HG03571 (cell line): Measurements from ENCODE around the gene TSEN15.
"Not testable (repeated sequence)": the region's sequence is repeated elsewhere in the genome, so short reads cannot be mapped to it uniquely, and the experiment has no call there.

ENCODE experiments used
- ATAC-seq: cut with Tn5 transposase; IDR thresholded peaks from one replicate; pipeline ENCODE4 v1.9.1; 2021; ENCODE audit not compliant: unreplicated experiment

Gene TSEN15

GRCh38 chr1:184031092-184031408 lies 20.5 kb upstream of the TSEN15 start:
- ATAC-seq = no peak

- no peak for ATAC-seq
Observed at GRCh38 chr1:184031409-184032107, 20.0 kb upstream of the TSEN15 start.

GRCh38 chr1:184032306-184032929 lies 19.1 kb upstream of the TSEN15 start:
- ATAC-seq = no peak

GRCh38 chr1:184032930-184033418 lies 18.6 kb upstream of the TSEN15 start:
- ATAC-seq = no peak

GRCh38 chr1:184033711-184034167 lies 17.8 kb upstream of the TSEN15 start:
- no peak for ATAC-seq

GRCh38 chr1:184034761-184035379 lies 16.7 kb upstream of the TSEN15 start:
- no peak for ATAC-seq

- no peak for ATAC-seq
Observed at GRCh38 chr1:184035719-184036516, 15.6 kb upstream of the TSEN15 start.

GRCh38 chr1:184036517-184036949 lies 15.0 kb upstream of the TSEN15 start:
- ATAC-seq = no peak

GRCh38 chr1:184037849-184038591 lies 13.5 kb upstream of the TSEN15 start:
- ATAC-seq = no peak

- ATAC-seq = no peak
Observed at GRCh38 chr1:184039126-184039525, 12.4 kb upstream of the TSEN15 start.

GRCh38 chr1:184041731-184042130 lies 9.8 kb upstream of the TSEN15 start:
- ATAC-seq = no peak

- ATAC-seq = not testable (repeated sequence)
Observed at GRCh38 chr1:184043315-184043714, 8.2 kb upstream of the TSEN15 start.

- no peak for ATAC-seq
Observed at GRCh38 chr1:184044603-184045376, 6.7 kb upstream of the TSEN15 start.

- not testable (repeated sequence) for ATAC-seq
Observed at GRCh38 chr1:184047541-184047940, 4.0 kb upstream of the TSEN15 start.

GRCh38 chr1:184048561-184049240 lies 2.8 kb upstream of the TSEN15 start:
- ATAC-seq = no peak

- no peak for ATAC-seq
Observed at GRCh38 chr1:184049291-184049690, 2.2 kb upstream of the TSEN15 start.

GRCh38 chr1:184049836-184050468 lies 1.6 kb upstream of the TSEN15 start:
- no peak for ATAC-seq

GRCh38 chr1:184050636-184051035 lies 894 bp upstream of the TSEN15 start:
- no peak for ATAC-seq

- no peak for ATAC-seq
Observed at GRCh38 chr1:184051138-184051484, 419 bp upstream of the TSEN15 start.
